H9 (cell line): ENCODE measurements around the gene EML4. TPM values are rescaled to one million over a fixed set of nuclear protein-coding genes. Genes with fewer than 3 reads are reported as not detected.

Source experiments
- DNase-seq: peaks from one replicate; pipeline ENCODE4 v3.0.0-alpha.2; 2017
- H2AFZ ChIP-seq: one replicate; pipeline ENCODE4 v1.6.1; 2013; ENCODE audit warnings: mild to moderate bottlenecking, low read length, control low read depth, moderate library complexity
- H2AK5ac ChIP-seq: 2 replicates; pipeline ENCODE4 v1.6.1; 2013; ENCODE audit warnings: low read length, control low read depth, mixed read lengths; ENCODE audit not compliant: insufficient read length
- H2BK120ac ChIP-seq: one replicate; pipeline ENCODE4 v1.6.1; 2013; ENCODE audit warnings: low read depth, mild to moderate bottlenecking, low read length, control low read depth, inconsistent platforms; ENCODE audit not compliant: poor library complexity, severe bottlenecking
- H2BK12ac ChIP-seq: 2 replicates; pipeline ENCODE4 v1.6.1; 2013; ENCODE audit warnings: low read length, control low read depth, mixed read lengths, low read depth; ENCODE audit not compliant: insufficient read length
- H2BK15ac ChIP-seq: 2 replicates; pipeline ENCODE4 v1.6.1; 2013; ENCODE audit warnings: low read depth, low read length, control low read depth
- H2BK20ac ChIP-seq: one replicate; pipeline ENCODE4 v1.6.1; 2013; ENCODE audit warnings: low read depth, mild to moderate bottlenecking, low read length, control low read depth, inconsistent platforms; ENCODE audit not compliant: poor library complexity, severe bottlenecking
- H2BK5ac ChIP-seq: 2 replicates; pipeline ENCODE4 v1.6.1; 2013; ENCODE audit warnings: low read length, control low read depth, mixed read lengths; ENCODE audit not compliant: insufficient read length
- H3K14ac ChIP-seq: 2 replicates; pipeline ENCODE4 v1.6.1; 2013; ENCODE audit warnings: low read length, control low read depth; ENCODE audit not compliant: insufficient read depth
- H3K18ac ChIP-seq: 2 replicates; pipeline ENCODE4 v1.6.1; 2013; ENCODE audit warnings: low read depth, mild to moderate bottlenecking, mixed read lengths, low read length, control low read depth; ENCODE audit not compliant: insufficient read length
- H3K23ac ChIP-seq: 2 replicates; pipeline ENCODE4 v1.6.1; 2013; ENCODE audit warnings: low read length, control low read depth, mixed read lengths, low read depth; ENCODE audit not compliant: insufficient read length
- H3K23me2 ChIP-seq: 2 replicates; pipeline ENCODE4 v1.6.1; 2013; ENCODE audit warnings: low read depth, mild to moderate bottlenecking, mixed read lengths, low read length, control low read depth; ENCODE audit not compliant: insufficient read length, poor library complexity, severe bottlenecking
- H3K27ac ChIP-seq: 2 replicates; pipeline ENCODE4 v1.5.1; 2013; ENCODE audit warnings: low read length, control low read depth, mixed read lengths, low read depth; ENCODE audit not compliant: insufficient read length
- H3K27me3 ChIP-seq: 2 replicates; pipeline ENCODE4 v1.6.1; 2013; ENCODE audit warnings: low read length, control low read depth, inconsistent platforms; ENCODE audit not compliant: insufficient read depth
- H3K4ac ChIP-seq: 2 replicates; pipeline ENCODE4 v1.6.1; 2013; ENCODE audit warnings: low read depth, mild to moderate bottlenecking, control low read depth, inconsistent platforms, low read length, moderate library complexity
- H3K4me1 ChIP-seq: 2 replicates; pipeline ENCODE4 v1.6.1; 2013; ENCODE audit warnings: low read length, control low read depth, inconsistent platforms; ENCODE audit not compliant: insufficient read depth
- H3K4me2 ChIP-seq: 2 replicates; pipeline ENCODE4 v1.6.1; 2013; ENCODE audit warnings: low read length, control low read depth, mixed read lengths; ENCODE audit not compliant: insufficient read length, insufficient read depth
- H3K56ac ChIP-seq: 2 replicates; pipeline ENCODE4 v1.6.1; 2013; ENCODE audit warnings: low read depth, mild to moderate bottlenecking, mixed read lengths, low read length, control low read depth; ENCODE audit not compliant: insufficient read length
- H3K79me1 ChIP-seq: 2 replicates; pipeline ENCODE4 v1.6.1; 2013; ENCODE audit warnings: low read depth, mild to moderate bottlenecking, moderate library complexity, low read length, control low read depth, inconsistent platforms; ENCODE audit not compliant: insufficient read depth, poor library complexity, severe bottlenecking
- H3K79me2 ChIP-seq: 2 replicates; pipeline ENCODE4 v1.6.1; 2013; ENCODE audit warnings: low read length, control low read depth, inconsistent platforms; ENCODE audit not compliant: insufficient read depth
- H3K9ac ChIP-seq: 2 replicates; pipeline ENCODE4 v1.6.1; 2013; ENCODE audit warnings: low read length, control low read depth, mixed read lengths; ENCODE audit not compliant: insufficient read length; ENCODE audit errors: extremely low read depth
- H3K9me3 ChIP-seq: one replicate; pipeline ENCODE4 v1.6.1; 2013; ENCODE audit warnings: low read depth, low read length, inconsistent platforms; ENCODE audit not compliant: control insufficient read depth
- H3T11ph ChIP-seq: one replicate; pipeline ENCODE4 v1.6.1; 2013; ENCODE audit warnings: mild to moderate bottlenecking, low read length, control low read depth, inconsistent platforms
- H4K20me1 ChIP-seq: one replicate; pipeline ENCODE4 v1.6.1; 2013; ENCODE audit not compliant: control insufficient read depth, insufficient read length, insufficient read depth
- H4K5ac ChIP-seq: 2 replicates; pipeline ENCODE4 v1.6.1; 2013; ENCODE audit warnings: low read depth, mild to moderate bottlenecking, mixed read lengths, low read length, control low read depth; ENCODE audit not compliant: insufficient read length
- H4K8ac ChIP-seq: replicated peaks from 2 replicates; pipeline ENCODE4 v1.6.1; 2013; ENCODE audit warnings: low read length, control low read depth, mixed read lengths, low read depth; ENCODE audit not compliant: insufficient read length
- H4K91ac ChIP-seq: 2 replicates; pipeline ENCODE4 v1.6.1; 2013; ENCODE audit warnings: low read depth, mild to moderate bottlenecking, moderate library complexity, mixed read lengths, low read length, control low read depth; ENCODE audit not compliant: insufficient read length
- H3K27ac Mint-ChIP-seq, 3 experiments: 2 replicates in 2 of 3; 3 replicates in 1 of 3; pipeline ENCODE4 v1.8.0; 2020 to 2021; ENCODE audit warnings: mixed read lengths in 3 of 3, mild to moderate bottlenecking in 1 of 3, moderate library complexity in 1 of 3
- H3K27me3 Mint-ChIP-seq: 2 replicates; pipeline ENCODE4 v1.8.0; 2021; ENCODE audit warnings: low read depth, mild to moderate bottlenecking, moderate library complexity, mixed read lengths
- H3K36me3 Mint-ChIP-seq, 3 experiments: 2 replicates in 2 of 3; 3 replicates in 1 of 3; pipeline ENCODE4 v1.8.0; 2020 to 2021; ENCODE audit warnings: low read depth in 3 of 3, mixed read lengths in 3 of 3; ENCODE audit not compliant: insufficient read depth in 1 of 3
- H3K4me1 Mint-ChIP-seq, 2 experiments: 2 replicates each; pipeline ENCODE4 v1.8.0; 2020; ENCODE audit warnings: mixed read lengths in 2 of 2
- H3K4me3 Mint-ChIP-seq, 2 experiments: 2 replicates in 1 of 2; 3 replicates in 1 of 2; pipeline ENCODE4 v1.8.0; 2020 to 2021; ENCODE audit warnings: mild to moderate bottlenecking in 2 of 2, mixed read lengths in 2 of 2, moderate library complexity in 1 of 2
- H3K9me3 Mint-ChIP-seq, 2 experiments: 2 replicates in 1 of 2; 3 replicates in 1 of 2; pipeline ENCODE4 v1.8.0; 2020; ENCODE audit warnings: mild to moderate bottlenecking in 2 of 2, mixed read lengths in 2 of 2, moderate library complexity in 1 of 2
- WGBS: extraction: QIAGEN DNeasy Blood & Tissue Kit; methylation state at CpG from one replicate; pipeline ENCODE4 v1.1.7; 2013; ENCODE audit warnings: missing lambda C conversion rate, low lambda C conversion rate, mixed read lengths; ENCODE audit not compliant: insufficient read length; ENCODE audit errors: extremely low coverage; 5-methylcytosine and 5-hydroxymethylcytosine counted together
- total RNA-seq: library from RNA; stranded (reverse); gene quantifications from 2 replicates; pipeline ENCODE4 v1.2.1, GENCODE V29; 2021
- TF ChIP-seq, protein P1 (sequence below): fragments of 200-600 bp; sonication (generic); conservative IDR thresholded peaks from 3 replicates; pipeline ENCODE4 v1.8.0; 2021; ENCODE audit warnings: antibody characterized with exemption, mild to moderate bottlenecking

EML4 gene
- total RNA-seq, 1 experiment from 2014 or later, result 68.6 TPM

DNA sequence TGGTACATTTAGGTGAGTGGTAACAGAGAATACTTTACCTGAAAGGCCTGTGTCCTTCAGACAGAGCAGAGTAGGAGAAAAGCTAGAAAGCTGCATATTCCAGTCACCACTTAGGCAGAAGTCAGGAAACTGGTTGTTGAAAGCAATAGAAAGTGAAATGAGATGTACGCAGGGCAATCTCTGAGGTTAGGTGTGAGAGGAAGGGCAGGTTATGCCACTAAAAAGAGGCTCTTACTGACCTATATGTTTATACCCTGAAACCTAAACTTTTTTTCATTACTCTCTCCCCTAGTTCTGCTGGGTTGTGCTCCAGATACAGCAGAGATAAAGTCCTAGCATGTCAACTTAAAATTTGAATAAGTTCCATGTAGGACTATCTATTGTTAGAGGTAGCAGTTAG, 98.4 kb downstream of the EML4 start:
- Mint-ChIP-seq H3K27ac (no peak overlapping the region), H3K27me3 (no peaks in the 10 kb centered on the region), H3K4me3 (no peak overlapping the region), H3K4me1 (peaks cover 3 to 5% of the 10 kb centered on the region in 2 experiments), H3K36me3 (peaks cover 0 to 12% (median 3%) of the 10 kb centered on the region in 3 experiments; a peak in 3 of 7 replicates), H3K9me3 (no peaks in the 10 kb centered on the region)
- Histone ChIP-seq H3T11ph (no peak overlapping the region), H3K4me2 (no peak overlapping the region), H3K9ac (no peak overlapping the region), H2BK5ac (no peak overlapping the region), H3K14ac (no peak overlapping the region), H4K8ac (no peak overlapping the region), H2BK15ac (no peak overlapping the region), H2BK120ac (no peak overlapping the region), H3K18ac (no peak overlapping the region), H2AK5ac (no peak overlapping the region), H3K4me1 (no peaks in the 10 kb centered on the region), H4K5ac (no peak overlapping the region), H3K79me2 (no peaks in the 10 kb centered on the region), H3K4ac (no peak overlapping the region), H4K91ac (no peak overlapping the region), H3K79me1 (no peaks in the 10 kb centered on the region), H3K23me2 (no peaks in the 10 kb centered on the region), H2BK12ac (no peak overlapping the region), H4K20me1 (no peaks in the 10 kb centered on the region), H3K27me3 (no peaks in the 10 kb centered on the region), H3K9me3 (no peaks in the 10 kb centered on the region), H2AFZ (no peak overlapping the region), H3K27ac (no peak overlapping the region), H3K56ac (no peak overlapping the region), H2BK20ac (no peak overlapping the region), H3K23ac (no peak overlapping the region)
- DNase-seq, result no peak
- TF ChIP-seq, protein P1, sequence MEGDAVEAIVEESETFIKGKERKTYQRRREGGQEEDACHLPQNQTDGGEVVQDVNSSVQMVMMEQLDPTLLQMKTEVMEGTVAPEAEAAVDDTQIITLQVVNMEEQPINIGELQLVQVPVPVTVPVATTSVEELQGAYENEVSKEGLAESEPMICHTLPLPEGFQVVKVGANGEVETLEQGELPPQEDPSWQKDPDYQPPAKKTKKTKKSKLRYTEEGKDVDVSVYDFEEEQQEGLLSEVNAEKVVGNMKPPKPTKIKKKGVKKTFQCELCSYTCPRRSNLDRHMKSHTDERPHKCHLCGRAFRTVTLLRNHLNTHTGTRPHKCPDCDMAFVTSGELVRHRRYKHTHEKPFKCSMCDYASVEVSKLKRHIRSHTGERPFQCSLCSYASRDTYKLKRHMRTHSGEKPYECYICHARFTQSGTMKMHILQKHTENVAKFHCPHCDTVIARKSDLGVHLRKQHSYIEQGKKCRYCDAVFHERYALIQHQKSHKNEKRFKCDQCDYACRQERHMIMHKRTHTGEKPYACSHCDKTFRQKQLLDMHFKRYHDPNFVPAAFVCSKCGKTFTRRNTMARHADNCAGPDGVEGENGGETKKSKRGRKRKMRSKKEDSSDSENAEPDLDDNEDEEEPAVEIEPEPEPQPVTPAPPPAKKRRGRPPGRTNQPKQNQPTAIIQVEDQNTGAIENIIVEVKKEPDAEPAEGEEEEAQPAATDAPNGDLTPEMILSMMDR, result no peak
- WGBS, result no CpG with 5 or more reads among the region's 1 CpG
